HepG2 (cell line): ENCODE measurements around the gene TUBA8. TPM values are rescaled to one million over a fixed set of nuclear protein-coding genes. Genes with fewer than 3 reads are reported as not detected.

Experiments
- ELF3 ChIP-seq: IDR thresholded peaks from 2 replicates; pipeline ENCODE4 v1.6.1; 2016; ENCODE audit warnings: missing genetic modification reagents, missing compliant biosample characterization
- HNRNPUL1 ChIP-seq: fragments of 200-400 bp; formaldehyde crosslinking; IDR thresholded peaks from 2 replicates; pipeline ENCODE4 v1.6.1; 2017; ENCODE audit warnings: low read depth, mild to moderate bottlenecking, low read length, moderate library complexity
- SIN3B ChIP-seq: fragments of 150-350 bp; IDR thresholded peaks from 2 replicates; pipeline ENCODE4 v1.6.1; 2014; ENCODE audit warnings: low read length
- SNAI1 ChIP-seq: sonication (generic); formaldehyde crosslinking; IDR thresholded peaks from 2 replicates; pipeline ENCODE4 v1.5.0; 2020; ENCODE audit warnings: mild to moderate bottlenecking, missing genetic modification reagents, borderline replicate concordance
- TBX3 ChIP-seq: fragments of 450-650 bp; IDR thresholded peaks from 2 replicates; pipeline ENCODE4 v1.6.1; 2017; ENCODE audit warnings: antibody characterized with exemption, mild to moderate bottlenecking, inconsistent platforms, borderline replicate concordance
- THAP8 ChIP-seq: sonication (generic); formaldehyde crosslinking; IDR thresholded peaks from 2 replicates; pipeline ENCODE4 v1.5.1; 2020; ENCODE audit warnings: missing genetic modification reagents, mild to moderate bottlenecking, borderline replicate concordance
- TMF1 ChIP-seq: sonication (generic); formaldehyde crosslinking; IDR thresholded peaks from 2 replicates; pipeline ENCODE4 v1.8.1; 2022; ENCODE audit warnings: low read depth, missing genetic modification reagents
- ZBTB39 ChIP-seq: sonication (generic); formaldehyde crosslinking; IDR thresholded peaks from 2 replicates; pipeline ENCODE4 v1.5.0; 2020; ENCODE audit warnings: missing genetic modification reagents
- ZBTB46 ChIP-seq: sonication (generic); formaldehyde crosslinking; IDR thresholded peaks from 2 replicates; pipeline ENCODE4 v1.4.0; 2020; ENCODE audit warnings: mild to moderate bottlenecking, missing genetic modification reagents, borderline replicate concordance
- ZFP36 ChIP-seq: fragments of 150-350 bp; IDR thresholded peaks from 2 replicates; pipeline ENCODE4 v1.6.1; 2018; ENCODE audit warnings: borderline replicate concordance, low read length, low read depth; ENCODE audit not compliant: partially characterized antibody
- ZFP62 ChIP-seq: sonication (generic); formaldehyde crosslinking; IDR thresholded peaks from 2 replicates; pipeline ENCODE4 v1.4.0; 2020; ENCODE audit warnings: missing genetic modification reagents
- ZFYVE20 ChIP-seq: sonication (generic); formaldehyde crosslinking; IDR thresholded peaks from 2 replicates; pipeline ENCODE4 v1.8.0; 2023; ENCODE audit warnings: low read depth, mild to moderate bottlenecking, moderate library complexity, missing genetic modification reagents, borderline replicate concordance
- ZNF101 ChIP-seq: sonication (generic); formaldehyde crosslinking; IDR thresholded peaks from 2 replicates; pipeline ENCODE4 v1.4.0; 2020; ENCODE audit warnings: mild to moderate bottlenecking, low read depth, missing genetic modification reagents, borderline replicate concordance
- ZNF143 ChIP-seq: sonication (generic); formaldehyde crosslinking; IDR thresholded peaks from 2 replicates; pipeline ENCODE4 v1.4.0; 2020; ENCODE audit warnings: missing genetic modification reagents
- ZNF33B ChIP-seq: sonication (generic); formaldehyde crosslinking; IDR thresholded peaks from 2 replicates; pipeline ENCODE4 v1.5.1; 2020; ENCODE audit warnings: mild to moderate bottlenecking, missing genetic modification reagents
- ZNF460 ChIP-seq: sonication (generic); formaldehyde crosslinking; IDR thresholded peaks from 2 replicates; pipeline ENCODE4 v1.5.1; 2020; ENCODE audit warnings: missing genetic modification reagents, mild to moderate bottlenecking, borderline replicate concordance
- ZNF546 ChIP-seq: sonication (generic); formaldehyde crosslinking; conservative IDR thresholded peaks from 2 replicates; pipeline ENCODE4 v1.8.1; 2023; ENCODE audit warnings: mild to moderate bottlenecking, missing genetic modification reagents
- ZNF569 ChIP-seq: sonication (generic); formaldehyde crosslinking; IDR thresholded peaks from 2 replicates; pipeline ENCODE4 v1.5.0; 2020; ENCODE audit warnings: mild to moderate bottlenecking, missing genetic modification reagents, moderate library complexity, borderline replicate concordance
- ZNF629 ChIP-seq: sonication (generic); formaldehyde crosslinking; conservative IDR thresholded peaks from 2 replicates; pipeline ENCODE4 v1.5.0; 2020; ENCODE audit warnings: missing genetic modification reagents
- ZNF784 ChIP-seq: sonication (generic); formaldehyde crosslinking; IDR thresholded peaks from 2 replicates; pipeline ENCODE4 v1.5.1; 2020; ENCODE audit warnings: missing genetic modification reagents, mild to moderate bottlenecking, borderline replicate concordance
- ZNF792 ChIP-seq: IDR thresholded peaks from 2 replicates; pipeline ENCODE4 v1.6.1; 2016
- ZNF800 ChIP-seq: sonication (generic); formaldehyde crosslinking; IDR thresholded peaks from 2 replicates; pipeline ENCODE4 v1.4.0; 2020; ENCODE audit warnings: missing genetic modification reagents
- ZNF841 ChIP-seq: sonication (generic); formaldehyde crosslinking; IDR thresholded peaks from 2 replicates; pipeline ENCODE4 v1.8.1; 2023; ENCODE audit warnings: missing genetic modification reagents, borderline replicate concordance
- polyA plus RNA-seq, 8 experiments: library from polyadenylated mRNA; depleted of rRNA in 3 of 8; stranded (reverse) in 7 of 8; unstranded in 1 of 8; fragments of >200 nt; fragmentation: Illumina TruSeq in 4 of 8; extraction: Trizol in 4 of 8; gene quantifications; 2 replicates each; pipeline versions ENCODE4 v1.2.1 to v1.2.3, GENCODE V29; 2011 to 2016; ENCODE audit warnings: low read depth in 4 of 8, missing spikeins in 1 of 8, mixed read lengths in 1 of 8; ENCODE audit not compliant: insufficient read depth in 1 of 8
- total RNA-seq, 5 experiments: library from RNA; depleted of rRNA; stranded (reverse); fragments of >200 nt; fragmentation: Illumina TruSeq; extraction: Trizol; gene quantifications; 2 replicates each; pipeline ENCODE4 v1.2.3, GENCODE V29; 2016; ENCODE audit warnings: low read depth in 1 of 5

TUBA8 gene
- total and polyA plus RNA-seq, 2 of the 13 experiments (the other 11 are each of a cell fraction or from before 2014, with no cell fraction given), result 0.35 to 0.69 TPM

- TF ChIP-seq ELF3 (CRISPR knock-in tag) (peak; percentile 62; the same call in 1 of the 2 replicates), ZFP36 (no peak), ZNF800 (CRISPR knock-in tag) (peak; percentile 36; the same call in 1 of the 2 replicates), ZNF569 (CRISPR knock-in tag) (no peak), ZNF143 (CRISPR knock-in tag) (no peak), ZNF784 (peak; percentile 22; the same call in 1 of the 2 replicates), ZNF33B (no peak), SIN3B (peak; percentile 46; the same call in 1 of the 2 replicates), ZBTB46 (CRISPR knock-in tag) (no peak), ZNF460 (CRISPR knock-in tag) (no peak), ZNF546 (CRISPR knock-in tag) (no peak), THAP8 (CRISPR knock-in tag) (no peak), ZNF629 (no peak), HNRNPUL1 (no peak), ZFYVE20 (CRISPR knock-in tag) (no peak), TMF1 (no peak), ZNF841 (CRISPR knock-in tag) (no peak), ZNF101 (CRISPR knock-in tag) (no peak), ZNF792 (CRISPR knock-in tag) (no peak), ZFP62 (no peak), SNAI1 (CRISPR knock-in tag) (no peak), TBX3 (no peak), ZBTB39 (CRISPR knock-in tag) (no peak)
These were observed 34.7 kb upstream of the TUBA8 start (continued) for GRCh38 chr22:18075720-18076497.
